SH-SY5Y (cell line): ENCODE data around the gene KAT2B.

ENCODE experiments used
- GATA2 ChIP-seq: IDR thresholded peaks from 2 replicates; pipeline ENCODE4 v1.6.1; 2011; ENCODE audit warnings: mild to moderate bottlenecking, low read depth, low read length
- GATA3 ChIP-seq: IDR thresholded peaks from 2 replicates; pipeline ENCODE4 v1.6.1; 2011; ENCODE audit warnings: low read depth, mild to moderate bottlenecking, low read length, moderate library complexity

- TF ChIP-seq GATA3 (no peak), GATA2 (no peak)
Observed at GRCh38 chr3:20160230-20160629, 120.0 kb downstream of the KAT2B start.
